A549 (cell line): ENCODE data around the gene S100A8.

ENCODE experiments used
- CEBPB ChIP-seq, 2 experiments: fragments of >200 bp in 1 of 2; sonication (Bioruptor Twin) in 1 of 2; formaldehyde crosslinking in 1 of 2; IDR thresholded peaks; 2 replicates each; pipeline ENCODE4 v1.6.1; 2012 to 2016
- HDAC2 ChIP-seq: fragments of 200-600 bp; sonication (generic); IDR thresholded peaks from 2 replicates; pipeline ENCODE4 v1.6.1; 2016
- POLR2A ChIP-seq: IDR thresholded peaks from 2 replicates; pipeline ENCODE4 v1.6.1; 2012; ENCODE audit warnings: mild to moderate bottlenecking, low read length
- RFX5 ChIP-seq: fragments of 450-650 bp; IDR thresholded peaks from 2 replicates; pipeline ENCODE4 v1.7.1; 2014; ENCODE audit warnings: antibody characterized with exemption, mild to moderate bottlenecking, moderate library complexity
- TF ChIP-seq, protein P1 (sequence below): fragments of >200 bp; sonication (Bioruptor Twin); formaldehyde crosslinking; IDR thresholded peaks from 3 replicates; pipeline ENCODE4 v1.5.1; 2016
- TF ChIP-seq, protein P2 (sequence below): fragments of 200-600 bp; sonication (generic); IDR thresholded peaks from 2 replicates; pipeline ENCODE4 v1.6.1; 2016; ENCODE audit warnings: antibody characterized with exemption, mild to moderate bottlenecking, moderate library complexity

DNA sequence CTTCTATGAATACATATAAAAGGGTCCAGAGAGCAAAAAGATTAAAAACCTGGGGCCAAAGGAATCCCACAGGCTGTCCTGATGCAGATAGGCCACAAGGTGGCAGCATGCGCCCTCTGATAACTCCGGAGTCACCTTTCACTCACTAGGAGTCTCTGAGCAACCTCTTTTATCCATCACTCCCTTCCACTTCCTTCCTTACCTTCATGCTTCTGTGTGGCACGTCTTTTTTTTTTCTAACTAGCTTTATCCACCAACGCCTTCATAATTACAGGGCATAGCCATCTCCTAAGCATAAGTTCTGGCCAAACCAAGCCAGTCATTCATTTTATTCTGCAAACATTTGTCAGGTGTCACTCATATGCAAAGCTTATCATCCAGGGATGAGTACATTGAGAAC is 38.4 kb downstream of the S100A8 start:
- TF ChIP-seq HDAC2, result no peak
- TF ChIP-seq POLR2A, result no peak
- TF ChIP-seq CEBPB (IDR thresholded peaks at IDR 0.05), result no peak
- TF ChIP-seq RFX5, result no peak
- TF ChIP-seq, protein P1, sequence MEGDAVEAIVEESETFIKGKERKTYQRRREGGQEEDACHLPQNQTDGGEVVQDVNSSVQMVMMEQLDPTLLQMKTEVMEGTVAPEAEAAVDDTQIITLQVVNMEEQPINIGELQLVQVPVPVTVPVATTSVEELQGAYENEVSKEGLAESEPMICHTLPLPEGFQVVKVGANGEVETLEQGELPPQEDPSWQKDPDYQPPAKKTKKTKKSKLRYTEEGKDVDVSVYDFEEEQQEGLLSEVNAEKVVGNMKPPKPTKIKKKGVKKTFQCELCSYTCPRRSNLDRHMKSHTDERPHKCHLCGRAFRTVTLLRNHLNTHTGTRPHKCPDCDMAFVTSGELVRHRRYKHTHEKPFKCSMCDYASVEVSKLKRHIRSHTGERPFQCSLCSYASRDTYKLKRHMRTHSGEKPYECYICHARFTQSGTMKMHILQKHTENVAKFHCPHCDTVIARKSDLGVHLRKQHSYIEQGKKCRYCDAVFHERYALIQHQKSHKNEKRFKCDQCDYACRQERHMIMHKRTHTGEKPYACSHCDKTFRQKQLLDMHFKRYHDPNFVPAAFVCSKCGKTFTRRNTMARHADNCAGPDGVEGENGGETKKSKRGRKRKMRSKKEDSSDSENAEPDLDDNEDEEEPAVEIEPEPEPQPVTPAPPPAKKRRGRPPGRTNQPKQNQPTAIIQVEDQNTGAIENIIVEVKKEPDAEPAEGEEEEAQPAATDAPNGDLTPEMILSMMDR, result peak; percentile 94
- TF ChIP-seq, protein P2, sequence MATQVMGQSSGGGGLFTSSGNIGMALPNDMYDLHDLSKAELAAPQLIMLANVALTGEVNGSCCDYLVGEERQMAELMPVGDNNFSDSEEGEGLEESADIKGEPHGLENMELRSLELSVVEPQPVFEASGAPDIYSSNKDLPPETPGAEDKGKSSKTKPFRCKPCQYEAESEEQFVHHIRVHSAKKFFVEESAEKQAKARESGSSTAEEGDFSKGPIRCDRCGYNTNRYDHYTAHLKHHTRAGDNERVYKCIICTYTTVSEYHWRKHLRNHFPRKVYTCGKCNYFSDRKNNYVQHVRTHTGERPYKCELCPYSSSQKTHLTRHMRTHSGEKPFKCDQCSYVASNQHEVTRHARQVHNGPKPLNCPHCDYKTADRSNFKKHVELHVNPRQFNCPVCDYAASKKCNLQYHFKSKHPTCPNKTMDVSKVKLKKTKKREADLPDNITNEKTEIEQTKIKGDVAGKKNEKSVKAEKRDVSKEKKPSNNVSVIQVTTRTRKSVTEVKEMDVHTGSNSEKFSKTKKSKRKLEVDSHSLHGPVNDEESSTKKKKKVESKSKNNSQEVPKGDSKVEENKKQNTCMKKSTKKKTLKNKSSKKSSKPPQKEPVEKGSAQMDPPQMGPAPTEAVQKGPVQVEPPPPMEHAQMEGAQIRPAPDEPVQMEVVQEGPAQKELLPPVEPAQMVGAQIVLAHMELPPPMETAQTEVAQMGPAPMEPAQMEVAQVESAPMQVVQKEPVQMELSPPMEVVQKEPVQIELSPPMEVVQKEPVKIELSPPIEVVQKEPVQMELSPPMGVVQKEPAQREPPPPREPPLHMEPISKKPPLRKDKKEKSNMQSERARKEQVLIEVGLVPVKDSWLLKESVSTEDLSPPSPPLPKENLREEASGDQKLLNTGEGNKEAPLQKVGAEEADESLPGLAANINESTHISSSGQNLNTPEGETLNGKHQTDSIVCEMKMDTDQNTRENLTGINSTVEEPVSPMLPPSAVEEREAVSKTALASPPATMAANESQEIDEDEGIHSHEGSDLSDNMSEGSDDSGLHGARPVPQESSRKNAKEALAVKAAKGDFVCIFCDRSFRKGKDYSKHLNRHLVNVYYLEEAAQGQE, result no peak
